ENCODE results near the gene ANKRD22.

Gene ANKRD22

GRCh38 chr10:88896372-88896993 is 44.8 kb upstream of the ANKRD22 start:
- TF ChIP-seq POLR2AphosphoS5 (IDR thresholded peaks at IDR 0.05; ENCODE audit: low read depth, low read length) = no peak
- TF ChIP-seq TAF1 (IDR thresholded peaks at IDR 0.05; ENCODE audit: borderline replicate concordance, insufficient read depth, low read length) = no peak
- TF ChIP-seq REST (IDR thresholded peaks at IDR 0.05; ENCODE audit: insufficient read depth in 1 of 2, low read depth in 2 of 2, low read length in 2 of 2) = no peak
- TF ChIP-seq SIN3A (IDR thresholded peaks at IDR 0.05; ENCODE audit: borderline replicate concordance, insufficient read depth, low read length) = no peak

GRCh38 chr10:88895250-88895649 is 43.6 kb upstream of the ANKRD22 start:
- TF ChIP-seq TAF1 (IDR thresholded peaks at IDR 0.05; ENCODE audit: borderline replicate concordance, insufficient read depth, low read length) = no peak
- TF ChIP-seq FOXP2 (optimal IDR thresholded peaks at IDR 0.05; ENCODE audit: borderline replicate concordance, extremely low read depth, extremely low read length, insufficient read depth) = no peak
- no peak for TF ChIP-seq REST (IDR thresholded peaks at IDR 0.05; ENCODE audit: insufficient read depth in 1 of 2, low read depth in 2 of 2, low read length in 2 of 2)
- TF ChIP-seq SIN3A (IDR thresholded peaks at IDR 0.05; ENCODE audit: borderline replicate concordance, insufficient read depth, low read length) = no peak
- no peak for TF ChIP-seq POLR2AphosphoS5 (IDR thresholded peaks at IDR 0.05; ENCODE audit: low read depth, low read length)

- TF ChIP-seq TAF1 (IDR thresholded peaks at IDR 0.05; ENCODE audit: borderline replicate concordance, insufficient read depth, low read length) (no peak), REST (IDR thresholded peaks at IDR 0.05; ENCODE audit: insufficient read depth in 1 of 2, low read depth in 2 of 2, low read length in 2 of 2) (no peak), SIN3A (IDR thresholded peaks at IDR 0.05; ENCODE audit: borderline replicate concordance, insufficient read depth, low read length) (no peak), POLR2AphosphoS5 (IDR thresholded peaks at IDR 0.05; ENCODE audit: low read depth, low read length) (no peak)
Measured at GRCh38 chr10:88893611-88894010, 42.0 kb upstream of the ANKRD22 start.

- no peak for TF ChIP-seq TAF1 (IDR thresholded peaks at IDR 0.05; ENCODE audit: borderline replicate concordance, insufficient read depth, low read length)
- TF ChIP-seq FOXP2 (optimal IDR thresholded peaks at IDR 0.05; ENCODE audit: borderline replicate concordance, extremely low read depth, extremely low read length, insufficient read depth) = no peak
- TF ChIP-seq POLR2AphosphoS5 (IDR thresholded peaks at IDR 0.05; ENCODE audit: low read depth, low read length) = no peak
- no peak for TF ChIP-seq REST (IDR thresholded peaks at IDR 0.05; ENCODE audit: insufficient read depth in 1 of 2, low read depth in 2 of 2, low read length in 2 of 2)
- TF ChIP-seq SIN3A (IDR thresholded peaks at IDR 0.05; ENCODE audit: borderline replicate concordance, insufficient read depth, low read length) = no peak
Measured at GRCh38 chr10:88892222-88892967, 40.8 kb upstream of the ANKRD22 start.

All from PFSK-1 (cell line).